ENCODE data around the gene NTSR2. TPM values are rescaled to one million over a fixed set of nuclear protein-coding genes. Genes with fewer than 3 reads are reported as not detected.

NTSR2 gene
- total RNA-seq, 6 experiments from 2014 or later = not detected

DNA sequence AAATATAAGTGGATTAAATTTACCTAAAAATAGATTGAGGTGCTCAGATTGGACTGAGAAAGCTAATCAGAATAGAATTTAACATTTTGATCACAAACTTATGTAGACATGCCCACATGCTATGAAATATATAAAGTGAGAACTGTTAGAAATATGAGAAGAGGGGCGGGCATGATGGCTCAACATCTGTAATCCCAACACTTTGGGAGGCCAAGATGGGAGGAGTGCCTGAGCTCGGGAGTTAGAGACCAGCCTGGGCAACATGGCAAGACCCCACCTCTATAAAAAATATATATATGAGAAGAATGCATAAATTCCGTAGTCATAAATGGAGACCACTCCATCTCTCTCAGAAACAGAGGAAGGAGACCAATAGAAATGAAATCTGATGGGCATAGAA, 25.7 kb downstream of the NTSR2 start:
- Histone ChIP-seq H3K27ac (no peak overlapping the region), H3K4me1 (no peaks in the 10 kb centered on the region), H3K9me3 (no peaks in the 10 kb centered on the region), H3K27me3 (no peaks in the 10 kb centered on the region), H3K36me3 (peaks cover 0 to under 1% (median 0%) of the 10 kb centered on the region in 4 donors), H3K4me3 (no peak overlapping the region)
- TF ChIP-seq, protein P1, sequence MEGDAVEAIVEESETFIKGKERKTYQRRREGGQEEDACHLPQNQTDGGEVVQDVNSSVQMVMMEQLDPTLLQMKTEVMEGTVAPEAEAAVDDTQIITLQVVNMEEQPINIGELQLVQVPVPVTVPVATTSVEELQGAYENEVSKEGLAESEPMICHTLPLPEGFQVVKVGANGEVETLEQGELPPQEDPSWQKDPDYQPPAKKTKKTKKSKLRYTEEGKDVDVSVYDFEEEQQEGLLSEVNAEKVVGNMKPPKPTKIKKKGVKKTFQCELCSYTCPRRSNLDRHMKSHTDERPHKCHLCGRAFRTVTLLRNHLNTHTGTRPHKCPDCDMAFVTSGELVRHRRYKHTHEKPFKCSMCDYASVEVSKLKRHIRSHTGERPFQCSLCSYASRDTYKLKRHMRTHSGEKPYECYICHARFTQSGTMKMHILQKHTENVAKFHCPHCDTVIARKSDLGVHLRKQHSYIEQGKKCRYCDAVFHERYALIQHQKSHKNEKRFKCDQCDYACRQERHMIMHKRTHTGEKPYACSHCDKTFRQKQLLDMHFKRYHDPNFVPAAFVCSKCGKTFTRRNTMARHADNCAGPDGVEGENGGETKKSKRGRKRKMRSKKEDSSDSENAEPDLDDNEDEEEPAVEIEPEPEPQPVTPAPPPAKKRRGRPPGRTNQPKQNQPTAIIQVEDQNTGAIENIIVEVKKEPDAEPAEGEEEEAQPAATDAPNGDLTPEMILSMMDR (IDR thresholded peaks at IDR 0.05) = no peak
- no peak for TF ChIP-seq POLR2A (IDR thresholded peaks at IDR 0.05)
- 82% methylated on average over 3 of the region's 3 CpGs for WGBS (ENCODE audit: insufficient coverage, low coverage, low lambda C conversion rate, missing lambda C conversion rate)
- intact Hi-C loops (cut with DNase I) = no loop called here
- no peak for DNase-seq
- ATAC-seq = no peak

DNA sequence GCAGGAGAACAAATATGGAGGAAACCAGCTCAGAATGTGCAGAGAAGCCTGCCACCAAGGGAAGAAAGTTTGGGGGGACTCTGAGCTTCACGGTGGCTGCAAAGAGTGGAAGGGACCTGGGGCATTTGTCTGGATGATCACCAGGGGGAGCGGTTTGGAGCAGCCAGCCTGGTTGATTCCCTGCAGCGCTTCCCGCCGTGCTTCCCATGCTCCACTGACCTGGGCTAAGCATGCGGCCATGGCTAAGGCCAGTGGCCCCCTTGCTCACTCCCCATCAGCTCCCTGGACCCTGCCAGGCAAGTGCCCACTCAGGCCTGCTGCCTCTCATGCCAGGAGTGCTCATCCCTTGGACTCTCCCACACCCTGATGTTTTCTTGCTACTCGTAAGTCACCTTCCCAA, 27.0 kb downstream of the NTSR2 start:
- Histone ChIP-seq H3K27me3 (no peaks in the 10 kb centered on the region), H3K4me1 (no peaks in the 10 kb centered on the region), H3K9me3 (no peaks in the 10 kb centered on the region), H3K4me3 (no peak overlapping the region), H3K27ac (no peak overlapping the region), H3K36me3 (peaks cover 0 to 8% (median 2%) of the 10 kb centered on the region in 4 donors)
- 90% methylated on average over 2 of the region's 7 CpGs for WGBS (ENCODE audit: insufficient coverage, low coverage, low lambda C conversion rate, missing lambda C conversion rate)
- ATAC-seq (no peak), DNase-seq (no peak)
- intact Hi-C loops (cut with DNase I) = no loop called here
- TF ChIP-seq, protein P1 (IDR thresholded peaks at IDR 0.05) = no peak
- no peak for TF ChIP-seq POLR2A (IDR thresholded peaks at IDR 0.05)

DNA sequence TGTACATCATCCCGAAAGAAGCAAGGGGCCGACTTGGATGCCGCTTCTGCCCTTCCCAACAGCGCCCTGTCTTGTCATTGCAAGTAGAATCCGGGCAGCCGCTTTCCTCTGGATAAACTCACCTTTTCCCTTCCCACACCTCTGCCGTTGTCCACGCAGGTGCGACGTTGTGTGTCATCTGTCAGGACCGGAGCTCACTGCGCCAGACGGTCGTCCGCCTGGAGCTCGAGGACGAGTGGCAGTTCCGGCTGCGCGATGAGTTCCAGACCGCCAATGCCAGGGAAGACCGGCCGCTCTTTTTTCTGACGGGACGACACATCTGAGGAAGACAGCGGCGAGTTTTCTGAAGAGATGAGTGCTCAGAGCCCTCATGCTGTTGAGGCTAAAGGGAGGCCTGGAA, 29.9 kb downstream of the NTSR2 start:
- Histone ChIP-seq H3K4me3 (no peak overlapping the region), H3K4me1 (no peaks in the 10 kb centered on the region), H3K27ac (no peak overlapping the region), H3K9me3 (no peaks in the 10 kb centered on the region), H3K36me3 (peaks cover 0 to 8% (median 2%) of the 10 kb centered on the region in 4 donors), H3K27me3 (no peaks in the 10 kb centered on the region)
- no peak for ATAC-seq
- no peak for DNase-seq
- TF ChIP-seq POLR2A (IDR thresholded peaks at IDR 0.05) = no peak
- TF ChIP-seq, protein P1 (IDR thresholded peaks at IDR 0.05) = no peak
- intact Hi-C loops (cut with DNase I) = no loop called here
- WGBS (ENCODE audit: insufficient coverage, low coverage, low lambda C conversion rate, missing lambda C conversion rate) = 96% methylated on average over 18 of the region's 27 CpGs

DNA sequence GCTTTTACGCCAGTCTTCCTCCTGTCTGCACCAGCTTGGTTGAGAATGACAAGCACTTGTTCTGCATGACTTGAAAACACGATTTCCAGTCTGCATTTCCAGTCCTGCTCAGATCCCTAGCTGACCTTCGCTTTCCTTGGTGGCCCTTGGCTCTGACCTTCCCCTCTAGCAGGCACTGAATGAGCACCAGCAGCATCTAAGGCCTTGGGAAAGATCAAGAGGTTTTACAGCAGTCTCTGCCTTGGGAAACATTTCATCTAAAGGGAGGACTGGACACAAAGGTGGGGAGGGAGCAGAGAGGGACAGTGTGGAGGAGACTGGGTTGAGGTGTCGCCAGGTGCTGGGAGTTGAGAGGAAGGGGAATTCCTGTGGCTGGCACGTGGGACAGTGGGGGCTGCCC, 30.5 kb downstream of the NTSR2 start:
- no peak overlapping the region for H3K27ac ChIP-seq
- DNase-seq (no peak), ATAC-seq (no peak)
- H3K4me3 ChIP-seq = no peak overlapping the region
- peaks cover 0 to 8% (median 2%) of the 10 kb centered on the region in 4 donors for H3K36me3 ChIP-seq
- no peaks in the 10 kb centered on the region for H3K27me3 ChIP-seq
- H3K9me3 ChIP-seq = no peaks in the 10 kb centered on the region
- no peaks in the 10 kb centered on the region for H3K4me1 ChIP-seq
- intact Hi-C loops (cut with DNase I) = no loop called here
- WGBS (ENCODE audit: insufficient coverage, low coverage, low lambda C conversion rate, missing lambda C conversion rate) = 68% methylated on average over 4 of the region's 5 CpGs
- TF ChIP-seq POLR2A (IDR thresholded peaks at IDR 0.05) = no peak
- TF ChIP-seq, protein P1 (IDR thresholded peaks at IDR 0.05) = no peak

DNA sequence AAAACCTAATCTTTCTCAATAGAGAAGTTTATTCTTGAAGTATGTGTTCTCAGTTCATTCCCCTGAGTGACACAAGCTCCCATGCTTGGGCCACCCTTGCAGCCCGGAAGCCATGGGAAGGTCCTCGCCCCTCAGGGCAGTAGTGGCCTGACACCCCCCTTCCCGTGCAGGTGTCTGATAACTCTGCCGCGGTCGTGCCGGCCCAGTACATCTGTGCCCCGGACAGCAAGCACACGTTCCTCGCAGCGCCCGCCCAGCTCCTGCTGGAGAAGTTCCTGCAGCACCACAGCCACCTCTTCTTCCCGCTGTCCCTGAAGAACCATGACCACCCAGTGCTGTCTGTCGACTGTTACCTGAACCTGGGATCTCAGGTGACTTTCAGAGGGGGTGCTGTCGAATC, 32.4 kb downstream of the NTSR2 start:
- Histone ChIP-seq H3K4me1 (no peaks in the 10 kb centered on the region), H3K9me3 (no peaks in the 10 kb centered on the region), H3K4me3 (no peak overlapping the region), H3K27me3 (no peaks in the 10 kb centered on the region), H3K36me3 (peaks cover 0 to 8% (median 2%) of the 10 kb centered on the region in 4 donors), H3K27ac (no peak overlapping the region)
- 87% methylated on average over 13 of the region's 15 CpGs for WGBS (ENCODE audit: insufficient coverage, low coverage, low lambda C conversion rate, missing lambda C conversion rate)
- DNase-seq (no peak), ATAC-seq (no peak)
- TF ChIP-seq, protein P1 (IDR thresholded peaks at IDR 0.05) = no peak
- TF ChIP-seq POLR2A (IDR thresholded peaks at IDR 0.05) = no peak
- intact Hi-C loops (cut with DNase I) = no loop called here

Data from right lobe of liver (tissue), 6 donors.